HEK293 (cell line): ENCODE results near the gene NEMP2.

Experiments
- CTCF ChIA-PET: fragments of 350-600 bp; formaldehyde crosslinking; extraction: SDS; loops from one replicate; lab custom pipeline; 2021; ENCODE audit warnings: antibody characterized with exemption; lab: Yijun Ruan, JAX
- POLR2A ChIA-PET: fragments of 300-600 bp; formaldehyde crosslinking; extraction: SDS; loops from one replicate; lab custom pipeline; 2020; ENCODE audit warnings: antibody characterized with exemption, inconsistent platforms; lab: Yijun Ruan, JAX
- H3K27ac ChIP-seq: fragments of 200-500 bp; sonication (Bioruptor generic); 2 replicates; pipeline ENCODE4 v1.5.1; 2014; ENCODE audit warnings: low read depth, low read length, control low read depth, inconsistent platforms; ENCODE audit errors: extremely low read depth
- H3K36me3 ChIP-seq, 2 experiments: fragments of 200-500 bp in 1 of 2; sonication (Bioruptor generic) in 1 of 2; 1 replicate in 1 of 2; 2 replicates in 1 of 2; pipeline ENCODE4 v1.5.1; 2014 to 2017; ENCODE audit warnings: inconsistent platforms in 2 of 2, low read length in 2 of 2; ENCODE audit not compliant: control insufficient read depth in 2 of 2, insufficient read depth in 1 of 2
- H3K4me1 ChIP-seq: fragments of 200-500 bp; sonication (Bioruptor generic); 2 replicates; pipeline ENCODE4 v1.5.1; 2014; ENCODE audit warnings: mild to moderate bottlenecking, low read length, inconsistent platforms; ENCODE audit not compliant: control insufficient read depth, insufficient read depth
- H3K4me3 ChIP-seq: 2 replicates; pipeline ENCODE4 v1.5.1; 2011; ENCODE audit warnings: low read depth, mild to moderate bottlenecking, control low read depth, low read length, moderate library complexity
- H3K9me3 ChIP-seq: fragments of 200-500 bp; sonication (Bioruptor generic); 2 replicates; pipeline ENCODE4 v1.5.1; 2014; ENCODE audit warnings: low read depth, low read length, inconsistent platforms; ENCODE audit not compliant: control insufficient read depth, insufficient read depth
- ATF2 ChIP-seq: fragments of 450-650 bp; formaldehyde crosslinking; IDR thresholded peaks from 2 replicates; pipeline ENCODE4 v1.5.1; 2016; ENCODE audit warnings: missing biosample characterization, missing genetic modification characterization, low read depth
- BCL11B ChIP-seq: fragments of 450-650 bp; formaldehyde crosslinking; IDR thresholded peaks from 2 replicates; pipeline ENCODE4 v1.5.1; 2016; ENCODE audit warnings: low read depth, missing biosample characterization, missing genetic modification characterization
- GFI1B ChIP-seq: fragments of 450-650 bp; formaldehyde crosslinking; IDR thresholded peaks from 2 replicates; pipeline ENCODE4 v1.5.1; 2016; ENCODE audit warnings: missing biosample characterization, missing genetic modification characterization
- HIC1 ChIP-seq: fragments of 450-650 bp; formaldehyde crosslinking; IDR thresholded peaks from 2 replicates; pipeline ENCODE4 v1.5.1; 2016; ENCODE audit warnings: missing biosample characterization, missing genetic modification characterization
- MZF1 ChIP-seq: fragments of 450-650 bp; formaldehyde crosslinking; IDR thresholded peaks from 2 replicates; pipeline ENCODE4 v1.5.1; 2017; ENCODE audit warnings: missing biosample characterization, missing genetic modification characterization, borderline replicate concordance
- PATZ1 ChIP-seq: fragments of 450-650 bp; formaldehyde crosslinking; IDR thresholded peaks from 2 replicates; pipeline ENCODE4 v1.5.1; 2016; ENCODE audit warnings: missing biosample characterization, missing genetic modification characterization
- PBX3 ChIP-seq: sonication (generic); formaldehyde crosslinking; IDR thresholded peaks from 2 replicates; pipeline ENCODE4 v1.8.1; 2022; ENCODE audit warnings: mild to moderate bottlenecking, moderate library complexity, missing genetic modification reagents
- PRDM1 ChIP-seq: fragments of 450-650 bp; formaldehyde crosslinking; IDR thresholded peaks from 2 replicates; pipeline ENCODE4; 2016; ENCODE audit warnings: missing biosample characterization, missing genetic modification characterization
- TRIM28 ChIP-seq: IDR thresholded peaks from 2 replicates; pipeline ENCODE4 v1.6.1; 2011; ENCODE audit warnings: low read length, control low read depth, borderline replicate concordance
- YY1 ChIP-seq: fragments of 450-650 bp; formaldehyde crosslinking; IDR thresholded peaks from 2 replicates; pipeline ENCODE4 v1.5.1; 2018; ENCODE audit warnings: missing biosample characterization, missing genetic modification characterization
- YY2 ChIP-seq: fragments of 450-650 bp; formaldehyde crosslinking; IDR thresholded peaks from 2 replicates; pipeline ENCODE4 v1.5.1; 2016; ENCODE audit warnings: missing biosample characterization, missing genetic modification characterization
- ZBTB20 ChIP-seq: fragments of 450-650 bp; formaldehyde crosslinking; IDR thresholded peaks from 2 replicates; pipeline ENCODE4 v1.5.1; 2016; ENCODE audit warnings: missing biosample characterization, missing genetic modification characterization
- ZNF302 ChIP-seq: fragments of 450-650 bp; formaldehyde crosslinking; IDR thresholded peaks from 2 replicates; pipeline ENCODE4 v1.5.1; 2016; ENCODE audit warnings: missing biosample characterization, missing genetic modification characterization, low read depth
- ZNF354C ChIP-seq: fragments of 450-650 bp; formaldehyde crosslinking; IDR thresholded peaks from 2 replicates; pipeline ENCODE4 v1.5.1; 2016; ENCODE audit warnings: missing biosample characterization, missing genetic modification characterization, low read depth, borderline replicate concordance
- ZNF37A ChIP-seq: fragments of 450-650 bp; IDR thresholded peaks from 2 replicates; pipeline ENCODE4 v1.5.1; 2018; ENCODE audit warnings: missing biosample characterization, missing genetic modification characterization
- ZNF510 ChIP-seq: fragments of 450-650 bp; formaldehyde crosslinking; IDR thresholded peaks from 2 replicates; pipeline ENCODE4 v1.5.1; 2018; ENCODE audit warnings: mild to moderate bottlenecking, missing genetic modification characterization, missing biosample characterization; ENCODE audit not compliant: insufficient replicate concordance
- ZNF596 ChIP-seq: fragments of 450-650 bp; IDR thresholded peaks from 2 replicates; pipeline ENCODE4 v1.5.0; 2018; ENCODE audit warnings: missing biosample characterization, mild to moderate bottlenecking, missing genetic modification characterization, moderate library complexity
- ZNF624 ChIP-seq: fragments of 450-650 bp; formaldehyde crosslinking; IDR thresholded peaks from 2 replicates; pipeline ENCODE4 v1.5.1; 2017; ENCODE audit warnings: missing biosample characterization, missing genetic modification characterization
- ZNF692 ChIP-seq: fragments of 450-650 bp; formaldehyde crosslinking; IDR thresholded peaks from 2 replicates; pipeline ENCODE4 v1.5.1; 2016; ENCODE audit warnings: missing biosample characterization, missing genetic modification characterization
- ZNF791 ChIP-seq: fragments of 450-650 bp; formaldehyde crosslinking; IDR thresholded peaks from 2 replicates; pipeline ENCODE4 v1.5.1; 2016; ENCODE audit warnings: missing biosample characterization, missing genetic modification characterization
- ZSCAN30 ChIP-seq: fragments of 450-650 bp; IDR thresholded peaks from 2 replicates; pipeline ENCODE4 v1.5.1; 2018; ENCODE audit warnings: missing biosample characterization, mild to moderate bottlenecking, missing genetic modification characterization, moderate library complexity
- TF ChIP-seq, protein P1 (sequence below): fragments of 450-650 bp; formaldehyde crosslinking; IDR thresholded peaks from 2 replicates; pipeline ENCODE4 v1.5.1; 2016; ENCODE audit warnings: missing biosample characterization, missing genetic modification characterization
- TF ChIP-seq, protein P2 (sequence below): fragments of 450-650 bp; formaldehyde crosslinking; IDR thresholded peaks from 2 replicates; pipeline ENCODE4 v1.5.1; 2016; ENCODE audit warnings: missing biosample characterization, missing genetic modification characterization
- TF ChIP-seq, protein P3 (sequence below): fragments of 450-650 bp; formaldehyde crosslinking; IDR thresholded peaks from 2 replicates; pipeline ENCODE4 v1.5.1; 2016; ENCODE audit warnings: missing biosample characterization, missing genetic modification characterization

The NEMP2 gene

GRCh38 chr2:190490502-190490901, 44.0 kb downstream of the NEMP2 start:
- H3K4me3 ChIP-seq, result no peak overlapping the region
- peaks cover 0 to 15% of the 10 kb centered on the region in 2 experiments; a peak in 1 of 3 replicates for H3K36me3 ChIP-seq
- no peaks in the 10 kb centered on the region for H3K4me1 ChIP-seq
- TF ChIP-seq ZNF354C (tag by site-specific recombination) (no peak), YY1 (tag by site-specific recombination) (no peak), ZNF37A (tag by site-specific recombination) (no peak), ZBTB20 (no peak), PBX3 (CRISPR knock-in tag) (no peak), GFI1B (no peak), PATZ1 (no peak), ZNF791 (tag by site-specific recombination) (no peak), ZNF692 (tag by site-specific recombination) (no peak), BCL11B (tag by site-specific recombination) (no peak), YY2 (no peak), HIC1 (tag by site-specific recombination) (no peak), ZNF302 (no peak), ZNF510 (no peak), ZNF596 (tag by site-specific recombination) (no peak), TRIM28 (no peak), ZSCAN30 (tag by site-specific recombination) (no peak)
- TF ChIP-seq, protein P1, sequence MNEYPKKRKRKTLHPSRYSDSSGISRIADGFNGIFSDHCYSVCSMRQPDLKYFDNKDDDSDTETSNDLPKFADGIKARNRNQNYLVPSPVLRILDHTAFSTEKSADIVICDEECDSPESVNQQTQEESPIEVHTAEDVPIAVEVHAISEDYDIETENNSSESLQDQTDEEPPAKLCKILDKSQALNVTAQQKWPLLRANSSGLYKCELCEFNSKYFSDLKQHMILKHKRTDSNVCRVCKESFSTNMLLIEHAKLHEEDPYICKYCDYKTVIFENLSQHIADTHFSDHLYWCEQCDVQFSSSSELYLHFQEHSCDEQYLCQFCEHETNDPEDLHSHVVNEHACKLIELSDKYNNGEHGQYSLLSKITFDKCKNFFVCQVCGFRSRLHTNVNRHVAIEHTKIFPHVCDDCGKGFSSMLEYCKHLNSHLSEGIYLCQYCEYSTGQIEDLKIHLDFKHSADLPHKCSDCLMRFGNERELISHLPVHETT (tag by site-specific recombination), result no peak
- H3K27ac ChIP-seq, result no peak overlapping the region
- no peaks in the 10 kb centered on the region for H3K9me3 ChIP-seq
- ChIA-PET POLR2A (interaction anchor here (0.6 kb wide), 1 partner anchor 86 kb away, joined by 7 read pairs; no protein-coding TSS in a partner anchor), CTCF (no interaction called here)

DNA sequence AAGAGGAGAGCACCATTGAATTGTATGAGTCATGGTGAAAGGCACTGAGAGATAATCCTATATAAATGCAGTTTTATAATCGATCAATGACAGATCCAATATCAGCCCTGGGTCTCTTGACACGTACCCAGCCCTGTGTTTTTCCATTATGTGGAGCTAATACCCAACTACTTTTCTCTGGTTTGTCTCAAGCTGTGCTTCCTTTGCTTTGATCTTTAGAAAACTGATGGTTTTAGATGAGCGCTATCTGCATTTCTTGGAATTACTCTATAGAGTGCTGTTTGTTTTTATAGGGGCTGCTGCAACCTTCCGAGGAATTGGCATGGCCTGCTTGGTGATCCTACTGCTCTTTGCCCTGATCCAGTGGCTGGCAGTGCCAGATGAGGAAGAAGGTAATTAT, 45.0 kb downstream of the NEMP2 start:
- POLR2A ChIA-PET, result no interaction called here
- TF ChIP-seq ATF2 (tag by site-specific recombination) (no peak), ZNF624 (tag by site-specific recombination) (no peak), GFI1B (no peak), MZF1 (tag by site-specific recombination) (no peak), PRDM1 (tag by site-specific recombination) (no peak)
- TF ChIP-seq, protein P2, sequence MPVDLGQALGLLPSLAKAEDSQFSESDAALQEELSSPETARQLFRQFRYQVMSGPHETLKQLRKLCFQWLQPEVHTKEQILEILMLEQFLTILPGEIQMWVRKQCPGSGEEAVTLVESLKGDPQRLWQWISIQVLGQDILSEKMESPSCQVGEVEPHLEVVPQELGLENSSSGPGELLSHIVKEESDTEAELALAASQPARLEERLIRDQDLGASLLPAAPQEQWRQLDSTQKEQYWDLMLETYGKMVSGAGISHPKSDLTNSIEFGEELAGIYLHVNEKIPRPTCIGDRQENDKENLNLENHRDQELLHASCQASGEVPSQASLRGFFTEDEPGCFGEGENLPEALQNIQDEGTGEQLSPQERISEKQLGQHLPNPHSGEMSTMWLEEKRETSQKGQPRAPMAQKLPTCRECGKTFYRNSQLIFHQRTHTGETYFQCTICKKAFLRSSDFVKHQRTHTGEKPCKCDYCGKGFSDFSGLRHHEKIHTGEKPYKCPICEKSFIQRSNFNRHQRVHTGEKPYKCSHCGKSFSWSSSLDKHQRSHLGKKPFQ (tag by site-specific recombination), result no peak
- TF ChIP-seq, protein P3, sequence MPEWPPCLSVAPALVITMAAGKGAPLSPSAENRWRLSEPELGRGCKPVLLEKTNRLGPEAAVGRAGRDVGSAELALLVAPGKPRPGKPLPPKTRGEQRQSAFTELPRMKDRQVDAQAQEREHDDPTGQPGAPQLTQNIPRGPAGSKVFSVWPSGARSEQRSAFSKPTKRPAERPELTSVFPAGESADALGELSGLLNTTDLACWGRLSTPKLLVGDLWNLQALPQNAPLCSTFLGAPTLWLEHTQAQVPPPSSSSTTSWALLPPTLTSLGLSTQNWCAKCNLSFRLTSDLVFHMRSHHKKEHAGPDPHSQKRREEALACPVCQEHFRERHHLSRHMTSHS, result no peak

More for the DNA sequence above, 45.0 kb downstream of the NEMP2 start:
- Histone ChIP-seq H3K4me1 (no peaks in the 10 kb centered on the region), H3K36me3 (peaks cover 0 to 15% of the 10 kb centered on the region in 2 experiments; a peak in 1 of 3 replicates), H3K27ac (no peak overlapping the region), H3K4me3 (no peak overlapping the region), H3K9me3 (no peaks in the 10 kb centered on the region)
- CTCF ChIA-PET, result interaction anchor here (1.9 kb wide), 1 partner anchor 19 kb away, joined by 5 read pairs; no protein-coding TSS in a partner anchor
